HG03457 (cell line): Measurements from ENCODE around the gene S100A10.

Experiments used
- ATAC-seq: cut with Tn5 transposase; IDR thresholded peaks from one replicate; pipeline ENCODE4 v1.9.1; 2021; ENCODE audit warnings: moderate number of reproducible peaks; ENCODE audit not compliant: unreplicated experiment

S100A10 gene

DNA sequence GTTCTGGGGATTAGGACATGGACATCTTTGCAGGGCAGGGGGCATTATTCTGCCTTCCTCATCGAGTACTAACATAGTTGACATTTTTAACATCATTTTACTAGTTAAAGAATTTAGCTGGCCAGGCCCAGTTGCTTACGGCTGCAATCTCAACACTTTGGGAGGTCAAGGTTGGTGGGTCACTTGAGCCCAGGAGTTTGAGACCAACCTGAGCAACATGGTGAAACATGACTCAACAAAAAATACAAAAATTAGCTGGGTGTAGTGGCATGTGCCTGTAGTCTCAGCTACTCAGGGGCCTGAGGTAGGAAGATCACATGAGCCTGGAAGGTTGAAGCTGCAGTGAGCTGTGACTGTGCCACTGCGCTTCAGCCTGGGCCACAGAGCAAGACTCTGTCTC is 54.5 kb downstream of the S100A10 start:
- no peak for ATAC-seq

DNA sequence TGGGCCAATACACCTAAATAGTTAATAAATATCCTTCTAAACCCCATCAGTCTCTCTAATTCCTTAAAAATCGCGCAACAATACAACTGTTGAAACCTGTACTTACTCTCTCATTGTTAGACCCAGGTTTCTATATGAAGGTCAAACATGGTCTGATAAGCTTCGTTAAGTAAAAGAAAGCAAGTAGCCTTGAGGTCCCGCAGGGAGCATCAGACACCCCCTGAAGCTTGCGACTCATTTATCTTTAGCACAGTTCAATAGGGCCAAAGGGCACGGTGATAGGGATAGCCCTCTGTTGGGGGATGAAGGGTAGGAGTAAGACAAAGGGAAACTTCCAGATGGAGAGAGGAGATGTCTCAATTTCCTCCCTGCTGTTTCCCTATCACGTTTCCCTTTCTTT is 57.0 kb downstream of the S100A10 start:
- no peak for ATAC-seq

DNA sequence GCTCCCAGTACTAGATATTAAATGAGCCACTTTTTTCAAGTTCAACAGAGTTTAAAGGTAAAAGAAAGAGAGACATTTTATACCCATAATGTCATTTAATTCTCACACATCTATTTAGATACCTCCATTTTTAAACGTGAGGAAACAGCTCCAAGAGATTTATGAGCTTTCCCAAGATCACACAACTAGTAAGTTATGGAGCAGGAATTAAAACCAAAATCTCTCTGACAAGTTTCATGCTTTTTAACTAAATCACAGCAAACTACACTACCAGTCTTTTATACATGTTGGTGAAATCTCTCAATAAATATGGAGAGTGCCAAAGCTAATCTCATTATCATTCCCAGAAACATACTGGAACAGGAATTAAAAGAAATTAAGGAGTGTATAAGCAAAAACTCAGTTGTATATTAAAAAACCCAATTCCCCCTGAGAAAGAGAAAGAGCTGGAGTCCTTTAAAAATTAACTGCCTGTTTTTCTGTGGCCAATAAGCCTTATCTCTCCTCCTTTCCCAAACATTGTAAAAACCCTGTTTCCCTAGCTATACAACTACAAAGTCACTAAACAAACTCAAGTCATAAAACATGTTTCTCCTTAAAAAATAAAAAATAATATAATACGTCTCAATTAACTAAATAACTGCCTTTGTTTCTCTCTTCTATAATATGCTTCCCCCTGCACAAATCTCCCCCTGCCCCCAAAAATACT is 57.6 kb downstream of the S100A10 start:
- ATAC-seq = no peak

DNA sequence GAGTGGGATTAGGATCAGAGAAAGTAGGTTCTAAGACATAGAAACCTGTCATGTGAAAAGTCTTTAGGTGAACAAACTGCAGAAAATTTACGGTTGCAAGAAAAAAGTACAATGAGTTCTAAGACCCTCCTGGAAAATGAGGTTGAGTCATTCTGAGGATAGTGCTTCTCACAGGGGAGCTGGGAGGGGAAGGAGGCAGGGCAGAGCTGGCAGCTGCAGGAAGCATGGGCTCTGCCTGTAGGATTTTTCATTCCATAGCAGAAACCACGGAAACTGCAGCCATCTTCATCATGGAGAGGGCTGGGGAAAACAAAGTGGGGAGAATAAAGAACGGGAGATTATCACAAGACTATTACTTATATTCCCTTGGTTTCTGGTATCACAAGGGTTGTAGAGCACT is 58.5 kb downstream of the S100A10 start:
- ATAC-seq = no peak

DNA sequence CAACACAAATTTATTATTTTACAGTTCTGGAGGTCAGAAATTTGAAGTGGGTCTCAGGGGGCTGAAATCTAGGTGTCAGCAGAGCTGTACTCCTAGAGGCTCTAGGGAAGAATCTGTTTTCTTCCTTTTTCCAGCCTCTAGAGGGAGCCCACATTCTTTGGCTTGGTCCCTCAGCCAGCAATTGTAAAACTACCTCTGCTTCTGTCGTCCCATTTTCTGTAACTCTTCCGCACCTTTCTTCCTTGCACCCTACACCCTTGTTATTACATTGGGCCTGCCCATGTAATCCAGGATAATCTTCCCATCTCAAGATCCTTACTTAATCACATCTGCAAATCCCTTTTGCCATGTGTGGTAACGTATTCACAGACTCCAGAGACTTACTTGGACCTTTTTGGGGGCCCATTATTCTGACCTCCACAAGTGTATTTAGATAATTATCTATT is 59.6 kb downstream of the S100A10 start:
- no peak for ATAC-seq
